Type B pancreatic cell (in vitro differentiated cells): ENCODE measurements around the gene MEX3D. TPM values are rescaled to one million over a fixed set of nuclear protein-coding genes. Genes with fewer than 3 reads are reported as not detected.

Experiments used
- DNase-seq: peaks from one replicate; pipeline ENCODE4 v3.0.0; 2021; ENCODE audit warnings: mixed read lengths; ENCODE audit not compliant: unreplicated experiment; ENCODE audit errors: extremely low spot score
- H3K27ac Mint-ChIP-seq: 2 replicates; pipeline ENCODE4 v1.8.0; 2021; ENCODE audit warnings: mild to moderate bottlenecking, mixed read lengths
- H3K27me3 Mint-ChIP-seq: 2 replicates; pipeline ENCODE4 v1.8.0; 2021; ENCODE audit warnings: mixed read lengths
- H3K36me3 Mint-ChIP-seq: 2 replicates; pipeline ENCODE4 v1.8.0; 2021; ENCODE audit warnings: mixed read lengths
- H3K4me1 Mint-ChIP-seq: one replicate; pipeline ENCODE4 v1.8.0; 2021; ENCODE audit warnings: mixed read lengths; ENCODE audit not compliant: unreplicated experiment
- H3K4me3 Mint-ChIP-seq: 2 replicates; pipeline ENCODE4 v1.8.0; 2021; ENCODE audit warnings: mild to moderate bottlenecking, mixed read lengths
- H3K9me3 Mint-ChIP-seq: 2 replicates; pipeline ENCODE4 v1.8.0; 2021; ENCODE audit warnings: mixed read lengths
- CTCF ChIP-seq: fragments of 200-600 bp; sonication (generic); conservative IDR thresholded peaks from 2 replicates; pipeline ENCODE4 v1.5.0; 2021; ENCODE audit warnings: antibody characterized with exemption, mild to moderate bottlenecking
- total RNA-seq: library from RNA; stranded (reverse); gene quantifications from 2 replicates; pipeline ENCODE4 v1.2.1, GENCODE V29; 2021; ENCODE audit warnings: low replicate concordance

MEX3D gene
- total RNA-seq, 1 donor from 2014 or later, result 82.0 TPM

DNA sequence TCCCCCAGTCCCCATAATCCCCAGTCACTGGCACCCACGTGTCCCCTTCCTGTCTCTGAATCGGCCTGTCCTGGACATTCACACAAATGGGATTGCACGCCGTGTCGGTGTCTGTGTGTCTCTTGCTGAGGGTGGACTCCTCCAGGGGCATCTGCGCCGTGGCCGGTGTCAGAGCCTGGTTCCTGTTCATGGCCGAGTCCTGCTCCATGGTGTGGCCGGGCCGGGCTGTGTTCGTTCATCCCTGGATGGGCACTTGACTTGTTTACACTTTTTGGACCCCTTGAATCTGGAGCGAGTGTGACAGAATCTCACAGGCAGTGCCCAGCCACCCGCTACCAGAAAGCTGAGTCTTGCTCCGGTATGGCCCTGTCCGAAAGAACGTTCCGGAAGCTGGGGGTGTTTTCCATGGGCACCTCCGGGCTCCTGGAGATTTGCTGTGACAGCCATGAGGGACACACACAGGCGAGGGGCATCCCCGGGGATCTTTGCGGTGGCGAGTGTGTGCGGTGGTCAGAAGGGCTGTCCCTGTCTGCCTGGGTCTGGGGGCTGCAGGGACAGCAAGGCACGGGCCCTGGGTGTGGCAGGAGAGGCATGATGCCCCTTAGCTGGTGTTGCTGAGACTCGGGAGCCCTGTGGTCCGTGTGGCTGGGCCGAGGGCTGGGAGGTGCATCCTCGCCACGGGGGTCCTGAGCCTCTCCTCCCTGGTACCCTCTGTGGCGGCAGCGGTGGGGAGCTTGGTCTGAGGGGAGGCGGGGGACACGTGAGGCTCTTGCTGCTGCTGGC, 6.4 kb upstream of the MEX3D start:
- H3K4me3 Mint-ChIP-seq, result no peak overlapping the region
- H3K4me1 Mint-ChIP-seq, result peaks cover 11% of the 10 kb centered on the region
- no peaks in the 10 kb centered on the region for H3K9me3 Mint-ChIP-seq
- no peak for TF ChIP-seq CTCF
- peaks cover 10% of the 10 kb centered on the region for H3K27me3 Mint-ChIP-seq
- no peaks in the 10 kb centered on the region for H3K36me3 Mint-ChIP-seq
- DNase-seq, result no peak
- H3K27ac Mint-ChIP-seq, result no peak overlapping the region

DNA sequence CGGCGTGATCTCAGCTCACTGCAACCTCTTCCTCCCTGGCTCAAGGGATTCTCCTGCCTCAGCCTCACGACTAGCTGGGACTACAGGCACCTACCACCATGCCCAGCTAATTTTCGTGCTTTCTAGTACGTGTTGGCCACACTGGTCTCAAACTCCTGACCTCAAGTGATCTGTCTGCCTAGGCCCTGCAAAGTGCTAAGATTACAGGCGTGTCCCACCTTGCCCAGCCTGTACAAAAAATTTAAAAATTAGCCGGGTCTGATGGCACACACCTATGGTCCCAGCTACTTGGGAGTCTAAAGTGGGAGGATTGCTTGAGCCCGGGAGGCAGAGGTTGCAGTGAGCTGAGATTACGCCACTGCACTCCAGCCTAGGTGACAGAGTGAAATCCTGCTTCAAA, 4.7 kb upstream of the MEX3D start:
- H3K9me3 Mint-ChIP-seq, result no peaks in the 10 kb centered on the region
- H3K4me3 Mint-ChIP-seq, result no peak overlapping the region
- no peaks in the 10 kb centered on the region for H3K36me3 Mint-ChIP-seq
- peaks cover 11% of the 10 kb centered on the region for H3K4me1 Mint-ChIP-seq
- no peak for TF ChIP-seq CTCF
- peaks cover 10% of the 10 kb centered on the region for H3K27me3 Mint-ChIP-seq
- no peak overlapping the region for H3K27ac Mint-ChIP-seq
- no peak for DNase-seq

- no peak for DNase-seq
- H3K4me1 Mint-ChIP-seq, result peaks cover 11% of the 10 kb centered on the region
- H3K9me3 Mint-ChIP-seq, result no peaks in the 10 kb centered on the region
- H3K36me3 Mint-ChIP-seq, result no peaks in the 10 kb centered on the region
- H3K27ac Mint-ChIP-seq, result no peak overlapping the region
- peak overlapping the region; percentile 28 for H3K4me3 Mint-ChIP-seq
- H3K27me3 Mint-ChIP-seq, result peaks cover 10% of the 10 kb centered on the region
- no peak for TF ChIP-seq CTCF
Measured at GRCh38 chr19:1571358-1571757, 3.2 kb upstream of the MEX3D start.

DNA sequence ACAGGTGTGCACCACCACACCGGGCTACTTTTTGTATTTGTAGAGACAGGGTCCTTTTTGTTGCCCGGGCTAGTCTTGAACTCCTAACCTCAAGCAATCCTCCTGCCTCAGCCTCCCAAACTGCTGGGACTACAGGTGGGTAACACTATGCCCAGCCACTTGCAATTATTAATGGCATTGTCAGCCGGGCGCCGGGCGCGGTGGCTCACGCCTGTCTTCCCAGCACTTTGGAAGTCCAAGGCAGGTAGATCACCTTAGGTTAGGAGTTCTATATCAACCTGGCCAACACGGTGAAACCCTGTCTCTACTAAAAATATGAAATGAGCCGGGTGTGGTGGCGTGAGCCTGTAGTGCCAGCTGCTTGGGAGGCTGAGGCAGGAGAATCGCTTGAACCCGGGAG, 2.7 kb upstream of the MEX3D start:
- Mint-ChIP-seq H3K27ac (peak overlapping the region; percentile 86), H3K9me3 (no peaks in the 10 kb centered on the region), H3K27me3 (peaks cover 10% of the 10 kb centered on the region), H3K4me3 (peak overlapping the region; percentile 85), H3K36me3 (no peaks in the 10 kb centered on the region), H3K4me1 (peaks cover 11% of the 10 kb centered on the region)
- DNase-seq, result no peak
- TF ChIP-seq CTCF, result no peak

- no peak for TF ChIP-seq CTCF
- peak overlapping the region; percentile 86 for H3K27ac Mint-ChIP-seq
- no peaks in the 10 kb centered on the region for H3K36me3 Mint-ChIP-seq
- no peak for DNase-seq
- no peaks in the 10 kb centered on the region for H3K9me3 Mint-ChIP-seq
- H3K27me3 Mint-ChIP-seq, result peaks cover 10% of the 10 kb centered on the region
- H3K4me3 Mint-ChIP-seq, result peak overlapping the region; percentile 85
- H3K4me1 Mint-ChIP-seq, result peaks cover 11% of the 10 kb centered on the region
Measured at GRCh38 chr19:1569997-1570396, 1.9 kb upstream of the MEX3D start.
